Neural progenitor cell (in vitro differentiated cells): ENCODE results near the gene IER3.
A peak's percentile ranks its signal among the peaks of the same experiment; 100 is the strongest.
"Not testable (repeated sequence)": the region's sequence is repeated elsewhere in the genome, so short reads cannot be mapped to it uniquely, and the experiment has no call there.

Source experiments
- EZH2phosphoT487 ChIP-seq: fragments of 200-600 bp; sonication (generic); IDR thresholded peaks from 2 replicates; pipeline ENCODE4 v1.6.1; 2017; ENCODE audit warnings: antibody characterized with exemption
- TF ChIP-seq, protein P1 (sequence below): fragments of 200-600 bp; sonication (generic); IDR thresholded peaks from 2 replicates; pipeline ENCODE4 v1.5.1; 2017; ENCODE audit warnings: antibody characterized with exemption, mild to moderate bottlenecking

DNA sequence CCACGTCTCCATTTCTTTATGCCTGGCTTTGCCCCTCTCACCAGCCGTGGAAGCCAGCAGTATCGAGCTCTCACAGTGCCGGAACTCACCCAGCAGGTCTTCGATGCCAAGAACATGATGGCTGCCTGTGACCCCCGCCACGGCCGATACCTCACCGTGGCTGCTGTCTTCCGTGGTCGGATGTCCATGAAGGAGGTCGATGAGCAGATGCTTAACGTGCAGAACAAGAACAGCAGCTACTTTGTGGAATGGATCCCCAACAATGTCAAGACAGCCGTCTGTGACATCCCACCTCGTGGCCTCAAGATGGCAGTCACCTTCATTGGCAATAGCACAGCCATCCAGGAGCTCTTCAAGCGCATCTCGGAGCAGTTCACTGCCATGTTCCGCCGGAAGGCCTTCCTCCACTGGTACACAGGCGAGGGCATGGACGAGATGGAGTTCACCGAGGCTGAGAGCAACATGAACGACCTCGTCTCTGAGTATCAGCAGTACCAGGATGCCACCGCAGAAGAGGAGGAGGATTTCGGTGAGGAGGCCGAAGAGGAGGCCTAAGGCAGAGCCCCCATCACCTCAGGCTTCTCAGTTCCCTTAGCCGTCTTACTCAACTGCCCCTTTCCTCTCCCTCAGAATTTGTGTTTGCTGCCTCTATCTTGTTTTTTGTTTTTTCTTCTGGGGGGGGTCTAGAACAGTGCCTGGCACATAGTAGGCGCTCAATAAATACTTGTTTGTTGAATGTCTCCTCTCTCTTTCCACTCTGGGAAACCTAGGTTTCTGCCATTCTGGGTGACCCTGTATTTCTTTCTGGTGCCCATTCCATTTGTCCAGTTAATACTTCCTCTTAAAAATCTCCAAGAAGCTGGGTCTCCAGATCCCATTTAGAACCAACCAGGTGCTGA is 20.3 kb downstream of the IER3 start:
- TF ChIP-seq, protein P1, sequence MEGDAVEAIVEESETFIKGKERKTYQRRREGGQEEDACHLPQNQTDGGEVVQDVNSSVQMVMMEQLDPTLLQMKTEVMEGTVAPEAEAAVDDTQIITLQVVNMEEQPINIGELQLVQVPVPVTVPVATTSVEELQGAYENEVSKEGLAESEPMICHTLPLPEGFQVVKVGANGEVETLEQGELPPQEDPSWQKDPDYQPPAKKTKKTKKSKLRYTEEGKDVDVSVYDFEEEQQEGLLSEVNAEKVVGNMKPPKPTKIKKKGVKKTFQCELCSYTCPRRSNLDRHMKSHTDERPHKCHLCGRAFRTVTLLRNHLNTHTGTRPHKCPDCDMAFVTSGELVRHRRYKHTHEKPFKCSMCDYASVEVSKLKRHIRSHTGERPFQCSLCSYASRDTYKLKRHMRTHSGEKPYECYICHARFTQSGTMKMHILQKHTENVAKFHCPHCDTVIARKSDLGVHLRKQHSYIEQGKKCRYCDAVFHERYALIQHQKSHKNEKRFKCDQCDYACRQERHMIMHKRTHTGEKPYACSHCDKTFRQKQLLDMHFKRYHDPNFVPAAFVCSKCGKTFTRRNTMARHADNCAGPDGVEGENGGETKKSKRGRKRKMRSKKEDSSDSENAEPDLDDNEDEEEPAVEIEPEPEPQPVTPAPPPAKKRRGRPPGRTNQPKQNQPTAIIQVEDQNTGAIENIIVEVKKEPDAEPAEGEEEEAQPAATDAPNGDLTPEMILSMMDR: peak; percentile 22
- not testable (repeated sequence) for TF ChIP-seq EZH2phosphoT487
